Measurements from ENCODE around the gene TNNT1.
"Not testable (repeated sequence)": the region's sequence is repeated elsewhere in the genome, so short reads cannot be mapped to it uniquely, and the experiment has no call there.

The TNNT1 gene

GRCh38 chr19:55174425-55175116, 25.6 kb upstream of the TNNT1 start:
- Mint-ChIP-seq H3K4me3 (peak overlapping the region; percentile 72 to 75), H3K9me3 (peaks cover 0 to 7% of the 10 kb centered on the region in 2 donors), H3K27ac (no peak overlapping the region)

GRCh38 chr19:55173714-55174409, 24.9 kb upstream of the TNNT1 start:
- DNase-seq (peak; percentile 39 to 53), ATAC-seq (peak; percentile 76)
- peaks cover 99% of the 10 kb centered on the region for H3K27me3 Mint-ChIP-seq
- H3K4me1 Mint-ChIP-seq: peaks cover 34% of the 10 kb centered on the region
- H3K9me3 Mint-ChIP-seq: peaks cover 0 to 7% of the 10 kb centered on the region in 2 donors
- H3K4me3 Mint-ChIP-seq: peak overlapping the region; percentile 72 to 75
- no peak overlapping the region for H3K27ac Mint-ChIP-seq

More at GRCh38 chr19:55174425-55175116, 25.6 kb upstream of the TNNT1 start:
- DNase-seq (no peak), ATAC-seq (no peak)
- Mint-ChIP-seq H3K4me1 (peaks cover 41% of the 10 kb centered on the region), H3K27me3 (peaks cover 99% of the 10 kb centered on the region)

DNA sequence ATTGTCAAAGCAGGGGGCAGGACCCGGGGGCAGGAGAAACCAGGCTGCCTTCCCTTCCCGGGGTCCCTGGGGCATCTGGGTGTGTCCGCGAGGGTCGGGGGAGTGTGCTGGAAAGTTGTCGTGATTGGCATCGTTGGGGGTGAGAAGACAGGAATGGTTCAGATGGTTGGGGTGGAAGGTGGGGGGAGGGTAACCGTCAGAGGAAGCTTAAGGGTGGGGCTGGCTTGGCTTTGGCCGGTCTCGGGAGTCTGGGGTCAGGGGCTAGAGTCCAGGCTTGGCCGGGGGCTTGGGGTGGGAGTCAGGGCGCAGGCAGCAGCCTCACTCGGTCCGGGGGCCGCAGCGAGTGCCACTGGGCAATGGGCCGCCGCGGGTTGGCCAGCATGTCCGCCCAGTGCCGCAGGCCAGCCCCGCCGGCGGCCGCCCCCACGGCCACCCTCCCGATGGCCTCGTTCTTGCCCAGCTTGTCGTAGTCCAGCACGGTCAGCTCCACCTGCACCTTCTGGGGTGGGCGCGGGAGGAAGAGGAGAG, 24.2 kb upstream of the TNNT1 start:
- Mint-ChIP-seq H3K4me1 (peaks cover 28% of the 10 kb centered on the region), H3K27me3 (peaks cover 95% of the 10 kb centered on the region), H3K9me3 (peaks cover 0 to 7% of the 10 kb centered on the region in 2 donors), H3K4me3 (peak overlapping the region; percentile 75), H3K27ac (no peak overlapping the region)
- DNase-seq: no peak
- no peak for ATAC-seq

DNA sequence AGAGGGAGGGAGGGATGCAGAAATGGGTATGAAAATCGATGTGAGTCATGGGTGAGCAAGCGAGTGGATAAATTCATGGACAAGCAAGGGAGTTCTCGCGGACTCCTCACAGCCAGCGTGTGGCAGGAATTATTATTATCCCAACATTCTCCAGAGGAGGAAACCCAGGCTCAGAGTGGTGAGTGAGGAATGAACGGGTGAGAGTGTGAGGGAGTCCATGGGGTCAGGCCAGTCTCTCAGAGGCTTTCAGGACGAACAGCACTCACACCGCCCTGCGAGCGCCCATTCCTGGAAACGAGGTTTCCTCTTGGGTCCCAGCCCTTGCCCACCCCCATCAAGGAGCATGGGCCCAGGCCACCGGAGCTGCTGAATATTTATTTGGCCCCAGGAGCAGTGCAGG, 23.7 kb upstream of the TNNT1 start:
- Mint-ChIP-seq H3K4me3 (peak overlapping the region; percentile 75), H3K27me3 (peaks cover 94% of the 10 kb centered on the region), H3K9me3 (peaks cover 0 to 7% of the 10 kb centered on the region in 2 donors), H3K4me1 (peaks cover 26% of the 10 kb centered on the region), H3K27ac (no peak overlapping the region)
- no peak for DNase-seq
- no peak for ATAC-seq

GRCh38 chr19:55172318-55172717, 23.3 kb upstream of the TNNT1 start:
- H3K4me3 Mint-ChIP-seq: peak overlapping the region; percentile 75
- DNase-seq, ATAC-seq, H3K27ac Mint-ChIP-seq, H3K9me3 Mint-ChIP-seq: not testable (repeated sequence)
- peaks cover 94% of the 10 kb centered on the region for H3K27me3 Mint-ChIP-seq
- peaks cover 27% of the 10 kb centered on the region for H3K4me1 Mint-ChIP-seq

DNA sequence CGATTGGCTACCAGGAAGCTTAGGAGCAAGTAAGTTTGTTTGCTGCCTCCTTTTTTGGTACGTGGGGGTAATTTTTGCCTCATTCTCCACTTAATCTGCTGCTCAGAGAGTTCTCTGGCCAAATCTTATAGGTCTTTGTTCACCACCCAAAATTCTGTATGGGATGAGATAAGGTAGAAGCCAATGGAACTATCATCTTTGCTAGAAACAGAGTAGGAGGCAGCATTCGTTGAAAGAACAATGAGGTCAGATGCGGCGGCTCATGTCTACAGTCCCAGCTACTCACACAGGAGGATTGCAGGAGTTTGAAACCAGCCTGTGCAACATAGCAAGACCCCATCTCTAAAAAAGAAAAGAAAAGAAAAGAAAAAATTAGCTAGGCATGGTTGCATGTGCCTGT, 22.4 kb upstream of the TNNT1 start:
- H3K27me3 Mint-ChIP-seq: peaks cover 94% of the 10 kb centered on the region
- H3K4me3 Mint-ChIP-seq: no peak overlapping the region
- ATAC-seq: no peak
- DNase-seq: no peak
- H3K27ac Mint-ChIP-seq: no peak overlapping the region
- H3K4me1 Mint-ChIP-seq: peaks cover 36% of the 10 kb centered on the region
- H3K9me3 Mint-ChIP-seq: peaks cover 0 to 7% of the 10 kb centered on the region in 2 donors

DNA sequence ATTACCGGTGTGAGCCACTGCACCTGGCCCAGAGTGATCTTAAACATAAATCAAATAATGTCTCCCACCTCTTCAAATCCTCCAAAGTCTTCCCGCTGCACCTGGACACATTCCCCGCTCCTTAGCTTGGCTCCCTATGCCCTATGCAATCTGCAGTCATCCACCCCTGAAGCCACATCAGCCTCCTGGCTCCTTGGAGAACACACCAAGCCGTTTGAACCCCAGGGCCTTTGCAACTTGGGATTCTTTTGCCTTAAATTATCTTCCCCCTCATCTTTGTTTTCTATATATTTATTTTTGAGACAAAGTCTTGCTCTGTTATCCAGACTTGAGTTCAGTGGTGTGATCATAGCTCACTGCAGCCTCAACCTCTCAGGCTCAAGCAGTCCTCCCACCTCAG, 20.1 kb upstream of the TNNT1 start:
- ATAC-seq (no peak), DNase-seq (no peak)
- peaks cover 31% of the 10 kb centered on the region for H3K4me1 Mint-ChIP-seq
- H3K27me3 Mint-ChIP-seq: peaks cover 94% of the 10 kb centered on the region
- no peak overlapping the region for H3K4me3 Mint-ChIP-seq
- H3K9me3 Mint-ChIP-seq: no peaks in the 10 kb centered on the region
- no peak overlapping the region for H3K27ac Mint-ChIP-seq

- H3K4me3 Mint-ChIP-seq: peak within 1 kb of the TSS; percentile 83 to 87
- H3K27me3 Mint-ChIP-seq: peaks cover 87% of the 10 kb centered on the region
- peaks cover 17% of the 10 kb centered on the region for H3K4me1 Mint-ChIP-seq
- peak within 1 kb of the TSS in 1 of 2 donors; percentile 48 for H3K27ac Mint-ChIP-seq
- H3K9me3 Mint-ChIP-seq: no peaks in the 10 kb centered on the region
- ATAC-seq (peak; percentile 93), DNase-seq (peak; percentile 79 to 85)
These were observed 17.7 kb upstream of the TNNT1 start, which contains the start of gene DNAAF3 for GRCh38 chr19:55166530-55167268. TSS of gene DNAAF3 (minus strand) at chr19:55166613. CDS start at chr19:55166413, 200 bp downstream.

GRCh38 chr19:55165952-55166529, 17.0 kb upstream of the TNNT1 start:
- ATAC-seq: peak; percentile 79
- Mint-ChIP-seq H3K4me1 (peaks cover 17% of the 10 kb centered on the region), H3K9me3 (no peaks in the 10 kb centered on the region), H3K27me3 (peaks cover 87% of the 10 kb centered on the region), H3K4me3 (peak overlapping the region; percentile 83 to 87), H3K27ac (no peak overlapping the region)
- DNase-seq: peak; percentile 44 to 59

GRCh38 chr19:55161571-55162322, 12.7 kb upstream of the TNNT1 start:
- peaks cover 93% of the 10 kb centered on the region for H3K27me3 Mint-ChIP-seq
- no peaks in the 10 kb centered on the region for H3K9me3 Mint-ChIP-seq
- H3K4me3 Mint-ChIP-seq: no peak overlapping the region
- no peak overlapping the region for H3K27ac Mint-ChIP-seq
- DNase-seq (no peak), ATAC-seq (no peak)
- peaks cover 28% of the 10 kb centered on the region for H3K4me1 Mint-ChIP-seq

DNA sequence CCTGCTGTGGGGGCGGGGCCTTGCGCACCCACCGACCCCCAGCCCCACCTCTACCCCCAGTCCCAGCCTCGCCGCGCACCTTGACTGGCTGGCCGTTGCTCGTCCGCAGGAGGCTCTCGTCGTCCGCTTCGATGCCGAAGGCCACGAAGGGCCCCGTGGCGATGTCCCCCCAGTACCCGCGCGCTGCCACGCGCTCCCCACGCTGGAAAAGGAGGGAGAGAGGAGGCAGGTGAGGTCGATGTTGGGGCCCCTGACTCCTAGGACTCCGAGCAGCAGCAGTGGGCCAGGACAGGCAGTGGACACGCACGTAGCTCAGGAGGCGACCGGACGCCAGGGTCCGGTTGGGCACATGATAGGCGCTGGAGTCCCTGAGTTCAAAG, 12.0 kb upstream of the TNNT1 start:
- Mint-ChIP-seq H3K27ac (no peak overlapping the region), H3K9me3 (no peaks in the 10 kb centered on the region), H3K4me3 (no peak overlapping the region), H3K27me3 (peaks cover 93% of the 10 kb centered on the region), H3K4me1 (peaks cover 28% of the 10 kb centered on the region)
- DNase-seq: no peak
- no peak for ATAC-seq

DNA sequence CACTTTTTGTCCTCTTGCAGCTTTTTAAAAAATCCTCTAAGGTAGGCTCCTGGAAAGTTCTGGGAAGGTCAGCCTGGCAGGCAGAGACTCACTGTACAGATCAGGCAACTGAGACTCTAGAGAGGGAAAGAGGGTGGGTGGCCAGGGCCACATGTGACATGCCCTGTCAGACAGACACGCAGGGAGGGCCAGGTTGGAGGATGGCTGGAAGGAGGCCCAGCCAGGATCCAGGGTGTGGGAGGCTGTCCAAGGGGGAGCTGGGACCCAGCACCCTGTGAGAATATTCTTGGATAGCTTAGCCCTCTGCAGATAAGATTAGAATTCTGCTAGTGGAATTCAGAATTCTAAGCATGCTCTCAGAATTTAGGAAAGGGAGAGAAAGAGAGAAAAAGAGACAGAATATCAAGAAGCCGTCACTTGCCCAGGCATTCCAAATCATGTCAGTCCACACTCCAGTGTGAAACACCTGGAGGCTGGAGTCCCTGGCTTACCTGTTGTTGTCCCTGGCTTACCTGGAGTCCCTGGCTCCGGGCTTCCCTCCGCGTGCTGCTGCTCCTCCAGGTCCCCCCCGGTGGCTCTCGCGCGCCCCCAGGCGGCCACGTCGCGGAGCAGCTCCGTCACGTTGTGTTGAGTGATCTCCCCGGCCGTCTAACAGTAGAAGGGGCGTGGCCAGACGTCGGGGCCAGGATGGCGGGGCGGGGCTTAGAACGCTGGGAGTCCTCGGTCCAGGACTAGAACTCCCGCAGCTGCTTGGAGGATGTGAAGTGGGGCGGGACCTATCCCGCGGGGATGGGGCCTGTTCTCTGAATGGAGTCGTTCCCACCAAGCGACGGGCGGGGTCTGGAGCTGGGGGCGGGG, 11.4 kb upstream of the TNNT1 start:
- H3K4me3 Mint-ChIP-seq: peak overlapping the region; percentile 64 to 66
- ATAC-seq (peak; percentile 95), DNase-seq (peak; percentile 92)
- H3K27me3 Mint-ChIP-seq: peaks cover 88% of the 10 kb centered on the region
- no peak overlapping the region for H3K27ac Mint-ChIP-seq
- H3K9me3 Mint-ChIP-seq: no peaks in the 10 kb centered on the region
- peaks cover 26% of the 10 kb centered on the region for H3K4me1 Mint-ChIP-seq

- no peak overlapping the region for H3K4me3 Mint-ChIP-seq
- DNase-seq: no peak
- H3K9me3 Mint-ChIP-seq: peaks cover 3 to 6% of the 10 kb centered on the region in 2 donors
- ATAC-seq: no peak
- peaks cover 30% of the 10 kb centered on the region for H3K4me1 Mint-ChIP-seq
- no peak overlapping the region for H3K27ac Mint-ChIP-seq
- peaks cover 85% of the 10 kb centered on the region for H3K27me3 Mint-ChIP-seq
These were observed 10.1 kb upstream of the TNNT1 start for GRCh38 chr19:55158848-55159749.
